DLD1 (cell line): ENCODE data around the gene MAPK8.

Experiments
- in situ Hi-C: cut with HindIII; loops from 2 replicates; pipeline ENCODE4 v1.10.0; 2017; ENCODE audit warnings: low sequenced_read_pairs

MAPK8 gene

GRCh38 chr10:48381971-48382370 is 75.5 kb downstream of the MAPK8 start:
- in situ Hi-C loops = no loop called here

DNA sequence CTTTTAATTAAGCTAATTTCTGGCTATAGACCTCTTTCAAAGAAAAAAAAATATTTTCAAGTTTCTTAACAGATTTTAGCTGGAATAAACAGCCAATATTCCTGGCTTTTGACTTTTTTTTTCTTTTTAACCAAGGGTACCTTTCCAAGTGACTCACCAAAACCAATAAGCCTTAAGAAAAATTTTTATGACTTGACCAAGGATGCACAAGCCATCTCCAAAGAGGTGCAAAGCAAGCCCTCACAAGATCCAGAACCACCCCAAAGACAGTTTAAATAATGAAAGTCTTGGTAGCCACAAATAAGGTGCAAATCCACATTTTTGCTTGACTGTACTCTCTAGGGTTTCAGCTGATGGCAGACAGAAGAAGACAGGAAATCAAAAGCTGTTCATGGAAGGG is 76.5 kb downstream of the MAPK8 start:
- in situ Hi-C loops = no loop called here

DNA sequence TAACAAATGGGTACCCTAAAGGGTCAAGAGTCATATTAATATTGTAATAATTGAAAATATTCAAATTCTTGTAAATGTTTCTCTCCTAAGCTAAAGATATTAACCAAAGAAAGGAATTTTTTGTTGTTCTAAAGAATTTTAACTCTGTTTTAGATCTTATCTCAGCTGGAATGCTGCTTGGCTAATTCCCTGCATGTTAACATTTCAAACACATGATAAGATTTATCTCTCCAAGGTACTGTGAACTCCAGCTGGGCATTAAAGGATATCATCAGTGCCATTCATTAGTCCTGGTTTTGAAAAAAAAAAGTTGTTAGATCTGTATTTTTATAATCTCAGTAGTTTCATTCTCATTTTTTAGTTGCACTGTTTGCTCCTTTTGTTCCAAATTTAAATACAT is 76.9 kb downstream of the MAPK8 start:
- in situ Hi-C loops = no loop called here

GRCh38 chr10:48384699-48384982 is 78.2 kb downstream of the MAPK8 start:
- in situ Hi-C loops = no loop called here

DNA sequence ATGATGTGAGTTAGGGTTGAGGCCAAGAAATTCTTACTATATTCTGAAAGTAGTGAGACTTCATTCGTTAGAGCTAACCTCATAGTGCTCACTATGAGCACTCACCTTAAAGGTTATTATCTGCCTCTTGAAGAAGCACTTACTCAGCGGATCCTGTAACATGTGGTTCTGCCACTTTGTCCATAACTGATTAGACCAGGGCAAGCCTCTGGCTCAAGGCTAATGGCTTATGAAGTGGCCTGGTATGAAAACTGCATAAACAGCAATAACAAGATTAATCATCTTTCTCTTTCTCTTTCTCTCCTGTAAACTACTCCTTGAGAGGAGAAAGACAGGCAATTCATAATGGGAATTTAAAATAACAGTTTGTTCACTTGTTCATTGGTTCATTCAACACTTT is 82.8 kb downstream of the MAPK8 start:
- in situ Hi-C loops = no loop called here

DNA sequence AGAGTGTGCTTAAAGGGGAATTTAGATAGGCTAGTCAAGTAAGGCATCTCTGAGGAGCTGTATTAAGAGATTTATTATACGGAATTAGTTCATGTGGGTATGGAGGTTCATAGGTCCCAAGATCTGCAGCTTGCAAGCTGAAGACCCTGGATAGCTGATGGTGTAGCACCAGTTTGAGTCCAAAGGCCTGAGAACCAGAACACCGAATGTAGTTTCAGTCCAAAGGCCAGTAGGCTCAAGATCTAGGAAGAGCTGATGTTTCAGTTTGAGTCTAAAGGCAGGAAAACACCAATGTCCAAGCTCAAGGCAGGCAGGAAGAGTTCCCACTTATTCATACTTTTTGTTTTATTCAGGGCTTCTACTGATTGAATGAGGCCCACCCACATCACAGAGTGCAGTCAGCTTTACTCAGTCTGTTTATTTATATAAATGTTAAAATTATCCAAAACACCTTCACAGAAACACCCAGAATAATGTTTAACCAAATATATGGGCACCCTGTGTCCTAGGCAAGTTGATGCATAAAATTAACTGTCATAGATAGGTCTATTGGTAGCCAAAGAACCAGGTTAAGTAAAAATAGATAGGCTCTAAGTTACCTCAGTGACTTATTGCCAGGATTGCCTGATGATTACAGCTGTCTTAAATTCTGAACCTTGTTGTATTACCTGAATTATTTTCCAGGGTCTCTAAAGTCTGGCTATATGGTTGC is 83.5 kb downstream of the MAPK8 start:
- in situ Hi-C loops = no loop called here

DNA sequence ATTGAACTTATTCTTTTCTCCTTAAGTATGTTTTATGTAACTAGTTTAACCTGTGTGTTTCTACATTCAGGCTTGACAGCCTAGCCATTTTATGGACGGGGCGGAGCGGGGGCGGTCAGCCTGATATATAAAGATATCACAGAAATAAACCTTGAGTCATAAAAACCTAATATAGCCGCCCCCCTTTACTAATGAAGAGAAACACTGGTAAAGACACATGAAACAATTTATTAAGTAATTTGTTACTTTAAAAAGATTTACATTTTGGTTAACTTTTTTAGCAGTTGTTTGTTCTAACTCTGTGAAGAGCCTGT is 84.0 kb downstream of the MAPK8 start:
- in situ Hi-C loops = no loop called here

GRCh38 chr10:48390933-48391845 is 84.7 kb downstream of the MAPK8 start:
- in situ Hi-C loops = no loop called here

GRCh38 chr10:48391994-48392393 is 85.5 kb downstream of the MAPK8 start:
- in situ Hi-C loops = no loop called here

DNA sequence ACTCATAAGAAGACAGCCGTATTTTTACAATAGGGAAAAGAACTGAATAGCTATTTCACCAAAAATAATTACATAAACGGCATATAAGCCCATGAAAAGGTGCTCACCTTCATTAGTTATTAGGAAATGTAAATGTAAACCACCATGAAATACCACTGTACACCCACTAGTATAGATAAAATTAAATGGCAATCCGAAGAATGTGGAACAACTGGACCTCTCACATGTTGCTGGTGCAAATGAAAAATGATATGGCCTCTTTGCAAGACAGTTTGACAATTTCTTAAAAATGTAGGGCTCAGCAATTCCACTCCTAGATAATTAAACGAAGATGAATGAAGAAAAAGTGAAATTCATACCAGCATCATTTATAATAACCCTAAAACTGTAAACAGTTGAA is 91.8 kb downstream of the MAPK8 start:
- in situ Hi-C loops = no loop called here

- in situ Hi-C loops = no loop called here
These were observed 92.6 kb downstream of the MAPK8 start for GRCh38 chr10:48399056-48399541.

DNA sequence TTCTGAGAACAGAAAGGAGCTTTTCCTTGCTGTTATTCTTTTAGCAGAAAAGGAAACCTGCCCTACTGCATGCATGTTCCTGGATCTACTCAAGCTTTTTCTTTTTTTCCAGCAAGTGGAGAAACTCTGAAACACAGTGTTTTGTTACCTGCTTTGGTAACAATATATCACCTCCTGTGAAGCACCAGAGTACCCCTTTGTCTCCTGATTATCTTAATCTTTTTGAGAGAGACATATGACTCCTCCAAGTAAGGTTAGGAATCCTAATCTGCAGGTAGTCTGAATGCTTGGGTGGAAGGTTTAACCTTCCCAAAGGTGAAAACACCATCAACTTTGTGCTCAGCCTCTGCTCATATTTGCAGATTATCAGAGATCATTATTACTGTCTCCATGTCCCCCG is 93.1 kb downstream of the MAPK8 start:
- in situ Hi-C loops = no loop called here

GRCh38 chr10:48400129-48400849 is 93.8 kb downstream of the MAPK8 start:
- in situ Hi-C loops = no loop called here

DNA sequence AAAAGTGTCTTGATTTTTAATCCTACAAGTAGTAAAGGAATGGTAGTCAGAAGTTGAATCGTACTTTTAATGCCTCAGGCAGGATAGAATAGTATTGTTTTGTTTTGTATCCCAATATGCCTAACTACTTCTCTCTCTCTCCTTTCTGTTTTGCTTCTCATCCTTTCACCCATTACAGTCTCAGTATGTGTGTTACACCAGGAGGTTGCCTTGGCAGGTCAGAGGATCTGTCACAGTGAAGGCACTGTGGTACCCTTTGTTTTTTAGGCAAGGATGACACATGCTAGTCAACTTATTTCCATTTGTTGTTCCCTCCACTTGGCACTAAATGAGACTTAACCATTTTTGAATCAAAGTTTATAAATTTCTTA is 94.4 kb downstream of the MAPK8 start:
- in situ Hi-C loops = no loop called here

- in situ Hi-C loops = no loop called here
These were observed 98.2 kb downstream of the MAPK8 start for GRCh38 chr10:48404646-48405045.

DNA sequence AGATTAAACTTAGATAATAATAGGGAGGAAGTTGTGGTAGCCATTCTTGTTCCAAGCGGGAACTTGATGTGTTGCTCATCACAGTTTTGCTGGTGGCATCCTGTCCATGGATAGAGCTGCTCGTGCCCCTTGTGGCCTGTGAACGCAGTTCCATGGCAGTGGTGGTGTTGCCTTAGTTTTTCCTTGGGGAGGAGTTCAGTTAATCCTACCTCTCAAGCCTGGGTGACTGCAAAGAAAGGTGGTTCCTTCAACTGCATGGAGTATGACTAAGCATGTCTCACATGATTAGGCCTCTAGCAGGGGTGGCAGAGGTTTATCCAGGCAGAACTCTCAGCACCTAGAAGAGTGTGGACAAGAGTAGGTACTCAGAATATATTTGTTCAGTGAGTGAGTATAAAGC is 99.7 kb downstream of the MAPK8 start:
- in situ Hi-C loops = no loop called here

DNA sequence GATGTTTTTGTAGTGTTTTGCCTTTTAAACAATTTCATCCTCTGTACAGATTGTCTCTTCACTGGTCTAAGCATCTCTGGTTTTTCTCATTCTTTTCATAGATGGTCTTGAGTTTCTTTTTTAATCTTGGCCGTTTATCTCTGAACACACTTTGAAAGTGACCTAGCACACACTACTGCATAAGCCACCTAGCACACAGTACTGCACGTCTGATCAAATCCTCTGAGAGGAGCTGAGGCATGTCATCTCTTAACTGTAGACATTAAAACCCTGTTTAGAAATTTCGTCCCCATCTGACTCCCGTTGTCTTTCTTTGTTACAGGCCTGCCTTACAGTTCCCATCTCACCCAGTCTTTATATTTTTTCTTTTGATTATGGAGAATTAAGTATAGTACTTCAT is 100.2 kb downstream of the MAPK8 start:
- in situ Hi-C loops = no loop called here

DNA sequence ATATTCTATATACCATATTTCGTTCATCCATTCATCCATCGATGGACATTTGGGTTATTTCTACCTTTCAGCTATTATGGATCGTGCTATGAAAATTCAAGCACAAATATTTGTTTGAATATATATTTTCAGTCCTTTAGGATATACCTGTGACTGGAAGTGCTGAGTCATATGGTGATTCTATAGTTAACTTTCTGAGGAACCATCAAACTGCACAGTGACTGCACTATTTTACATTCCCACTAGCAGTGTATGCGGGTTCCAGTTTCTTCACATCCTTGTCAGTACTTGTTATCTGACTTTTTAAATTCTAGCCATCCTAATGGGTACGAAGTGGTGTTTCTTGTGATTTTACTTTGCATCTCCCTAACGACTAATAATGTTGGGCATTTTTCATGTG is 104.0 kb downstream of the MAPK8 start:
- in situ Hi-C loops = no loop called here

DNA sequence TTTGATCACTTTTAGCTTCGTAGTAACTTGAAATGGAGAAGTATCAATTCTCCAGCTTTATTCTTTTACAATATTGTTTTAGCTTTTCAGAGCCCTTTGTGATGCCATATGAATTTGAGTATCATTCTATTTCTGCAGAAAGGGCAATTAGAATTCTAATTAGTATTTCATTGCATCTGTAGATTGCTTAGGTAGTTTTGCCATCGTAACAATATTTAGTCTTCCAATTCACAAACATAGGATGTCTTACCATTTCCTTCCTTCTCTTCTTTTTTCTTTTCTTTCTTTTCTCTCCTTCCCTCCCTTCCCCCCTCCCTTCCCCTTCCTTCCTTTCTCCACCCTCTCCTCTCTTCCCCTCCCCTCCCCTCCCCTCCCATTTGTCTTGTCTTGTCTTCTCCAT is 105.0 kb downstream of the MAPK8 start:
- in situ Hi-C loops = no loop called here

DNA sequence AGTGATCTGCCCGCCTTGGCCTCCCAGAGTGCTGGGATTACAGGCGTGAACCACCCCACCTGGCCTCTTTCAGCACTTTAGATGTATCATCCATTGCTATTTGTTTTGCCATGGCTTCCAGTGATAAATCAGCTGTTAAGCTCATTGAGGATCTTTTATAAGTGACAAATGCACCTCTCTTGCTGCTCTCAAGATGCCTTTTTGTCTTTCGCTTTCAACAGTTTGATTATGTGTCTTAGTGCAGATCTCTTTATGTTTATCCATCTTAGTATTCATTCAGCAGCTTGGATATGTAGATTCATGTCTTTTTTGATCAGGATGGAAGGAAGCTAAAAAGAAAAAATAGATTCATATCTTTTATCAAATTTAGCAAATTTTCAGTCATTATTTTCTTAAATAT is 105.6 kb downstream of the MAPK8 start:
- in situ Hi-C loops = no loop called here

GRCh38 chr10:48412933-48413332 is 106.5 kb downstream of the MAPK8 start:
- in situ Hi-C loops = no loop called here

DNA sequence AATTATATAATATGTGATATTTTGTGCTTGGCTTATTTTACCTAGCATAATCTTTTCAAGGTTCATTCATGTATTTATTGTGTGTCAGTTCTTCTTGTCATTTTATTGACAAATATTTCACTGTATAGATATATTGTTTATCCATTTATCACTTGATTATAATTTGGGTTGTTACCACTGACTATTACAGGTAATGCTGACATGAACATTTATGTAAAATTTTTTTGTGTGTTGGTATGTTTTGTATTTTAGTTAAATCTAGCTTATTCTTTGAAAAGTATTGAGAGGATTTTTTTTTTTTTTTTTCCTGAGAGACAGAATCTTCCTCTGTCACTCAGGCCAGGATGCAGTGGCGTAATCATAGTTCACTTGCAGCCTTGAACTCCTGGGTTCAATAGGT is 107.7 kb downstream of the MAPK8 start:
- in situ Hi-C loops = no loop called here
